Upper lobe of right lung (tissue), 1 donor: Measurements from ENCODE around the gene PAX5. TPM values are rescaled to one million over a fixed set of nuclear protein-coding genes. Genes with fewer than 3 reads are reported as not detected.
A peak's percentile ranks its signal among the peaks of the same experiment; 100 is the strongest.

ENCODE experiments used
- ATAC-seq: fragments of 200-7000 bp; cut with Tn5 transposase; one replicate; pipeline ENCODE4 v1.9.1; 2020; ENCODE audit warnings: mild to moderate bottlenecking, moderate library complexity
- DNase-seq: peaks from one replicate; pipeline ENCODE4 v3.0.0-alpha.2; 2020
- H3K27ac ChIP-seq: fragments of 200-600 bp; one replicate; pipeline ENCODE4 v1.8.0; 2022
- H3K27me3 ChIP-seq: fragments of 200-600 bp; one replicate; pipeline ENCODE4 v1.8.0; 2022; ENCODE audit warnings: mild to moderate bottlenecking
- H3K36me3 ChIP-seq: fragments of 200-600 bp; one replicate; pipeline ENCODE4 v1.8.0; 2022
- H3K4me1 ChIP-seq: fragments of 200-600 bp; one replicate; pipeline ENCODE4 v1.8.0; 2022
- H3K4me3 ChIP-seq: fragments of 200-600 bp; one replicate; pipeline ENCODE4 v1.8.0; 2022; ENCODE audit warnings: mild to moderate bottlenecking
- H3K9me3 ChIP-seq: fragments of 200-600 bp; one replicate; pipeline ENCODE4 v1.8.0; 2022
- CTCF ChIP-seq: fragments of 200-600 bp; IDR thresholded peaks from one replicate; pipeline ENCODE4 v1.8.0; 2022; ENCODE audit warnings: antibody characterized with exemption
- intact Hi-C: fragments of 100-400 bp; cut with DNase I; formaldehyde crosslinking; loops from one replicate; pipeline ENCODE4 v1.11.0; 2022
- total RNA-seq: library from RNA; stranded (reverse); fragmentation: NEBNext Ultra II Directional; extraction: Animal tissue kit (Norgen Biotek cat#: 25700); gene quantifications from one replicate; pipeline ENCODE4 v1.2.1, GENCODE V29; 2021
- donor health status: DM: no; HTN: yes; CAD: no; lungs with severe emphysema.

Gene PAX5
- total RNA-seq, 1 donor from 2014 or later: 0.23 TPM

- Histone ChIP-seq H3K27ac (no peak overlapping the region), H3K9me3 (no peaks in the 10 kb centered on the region), H3K36me3 (no peaks in the 10 kb centered on the region), H3K4me1 (no peaks in the 10 kb centered on the region), H3K27me3 (peaks cover 78% of the 10 kb centered on the region), H3K4me3 (no peak overlapping the region)
- intact Hi-C loops: no loop called here
- DNase-seq: peak; percentile 33
- TF ChIP-seq CTCF: no peak
- no peak for ATAC-seq
These were observed 48.1 kb downstream of the PAX5 start for GRCh38 chr9:36985769-36986467.

DNA sequence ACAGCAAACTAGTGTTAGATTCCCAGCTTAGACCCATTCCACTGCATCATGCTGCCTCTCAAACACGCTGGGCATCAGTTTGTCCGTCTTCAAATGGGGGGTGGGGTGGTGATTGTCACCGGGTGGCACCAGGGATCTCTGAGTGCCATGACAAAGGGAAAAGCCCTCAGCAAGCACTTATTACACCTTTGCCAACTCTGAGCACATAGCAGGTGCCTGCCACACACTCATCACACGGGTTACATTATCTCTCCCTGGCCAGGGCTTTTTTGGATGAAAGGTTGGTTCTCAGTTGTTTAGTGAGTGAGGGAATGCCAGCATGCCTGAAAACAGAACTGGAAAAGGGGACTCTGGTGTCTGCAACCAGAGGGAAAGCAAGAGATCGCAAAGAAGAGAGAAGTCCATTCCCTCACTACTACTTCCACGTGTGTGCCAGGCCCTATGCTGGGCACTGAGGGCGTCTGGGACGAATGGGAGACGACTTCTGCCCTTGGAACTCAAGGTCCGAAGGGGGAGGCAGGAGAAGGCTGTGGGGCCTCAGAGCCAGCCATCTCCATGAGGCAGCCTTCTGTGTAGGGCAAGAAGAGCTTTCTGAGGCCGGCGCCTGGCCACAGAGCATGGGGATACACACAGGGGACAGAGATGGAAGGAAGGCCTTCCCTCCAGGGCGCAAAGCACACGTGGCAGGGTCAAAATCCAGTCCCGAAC is 48.9 kb downstream of the PAX5 start:
- H3K9me3 ChIP-seq: no peaks in the 10 kb centered on the region
- no peak for TF ChIP-seq CTCF
- no peak for ATAC-seq
- no peak overlapping the region for H3K4me3 ChIP-seq
- peaks cover 78% of the 10 kb centered on the region for H3K27me3 ChIP-seq
- intact Hi-C loops: no loop called here
- no peaks in the 10 kb centered on the region for H3K36me3 ChIP-seq
- peak; percentile 28 for DNase-seq
- H3K4me1 ChIP-seq: no peaks in the 10 kb centered on the region
- H3K27ac ChIP-seq: no peak overlapping the region

DNA sequence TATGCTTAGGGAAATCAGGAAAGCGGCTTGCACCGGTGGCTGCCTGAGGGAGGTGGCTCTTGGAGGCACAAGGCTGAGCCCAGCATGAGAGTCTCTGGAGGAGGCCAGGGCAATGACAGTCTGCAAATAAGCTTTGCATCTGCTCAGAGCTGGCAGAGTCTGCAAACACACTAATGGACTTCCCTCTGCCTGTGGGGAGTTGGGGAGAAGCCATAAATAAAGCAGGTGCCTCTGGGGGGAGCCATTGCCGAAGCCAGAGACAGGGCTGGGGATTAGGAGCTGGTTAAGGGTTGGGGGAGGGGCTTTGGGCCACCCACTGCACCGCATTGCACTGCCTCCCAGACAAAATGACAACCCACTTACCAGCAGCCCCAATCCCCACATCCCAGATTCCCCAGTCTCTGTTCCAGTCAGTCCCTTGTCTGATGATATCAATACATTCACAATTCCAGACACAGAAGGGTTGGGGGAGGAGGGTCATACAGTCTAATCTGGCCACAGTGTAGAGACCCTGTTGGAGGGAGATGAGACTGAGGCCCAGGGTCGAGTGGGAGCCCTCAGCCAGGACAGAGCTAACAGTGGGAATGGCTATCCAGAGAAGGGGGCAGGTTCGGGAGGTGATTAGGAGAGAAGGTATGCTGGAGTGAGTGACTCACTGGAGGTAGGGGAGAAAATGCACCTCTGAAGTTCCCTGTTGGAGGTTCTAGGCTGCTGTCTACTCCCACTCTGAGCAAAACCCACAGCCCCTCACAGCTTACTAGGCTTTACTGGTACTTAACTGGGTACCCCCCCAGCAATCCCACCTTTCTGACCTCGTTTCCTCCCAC is 53.7 kb downstream of the PAX5 start:
- TF ChIP-seq CTCF: no peak

GRCh38 chr9:36976371-36977030 is 57.6 kb downstream of the PAX5 start:
- DNase-seq (peak; percentile 43), ATAC-seq (no peak)
- H3K27ac ChIP-seq: no peak overlapping the region
- H3K4me1 ChIP-seq: no peaks in the 10 kb centered on the region
- no peaks in the 10 kb centered on the region for H3K36me3 ChIP-seq
- no peak for TF ChIP-seq CTCF
- intact Hi-C loops: no loop called here
- no peak overlapping the region for H3K4me3 ChIP-seq
- no peaks in the 10 kb centered on the region for H3K9me3 ChIP-seq
- peaks cover 27% of the 10 kb centered on the region for H3K27me3 ChIP-seq

More for the DNA sequence above, 53.7 kb downstream of the PAX5 start:
- intact Hi-C loops: no loop called here
- ATAC-seq: peak; percentile 20
- peaks cover 53% of the 10 kb centered on the region for H3K27me3 ChIP-seq
- H3K9me3 ChIP-seq: no peaks in the 10 kb centered on the region
- DNase-seq: peak; percentile 27
- H3K4me3 ChIP-seq: no peak overlapping the region
- H3K4me1 ChIP-seq: no peaks in the 10 kb centered on the region
- H3K36me3 ChIP-seq: no peaks in the 10 kb centered on the region
- no peak overlapping the region for H3K27ac ChIP-seq

DNA sequence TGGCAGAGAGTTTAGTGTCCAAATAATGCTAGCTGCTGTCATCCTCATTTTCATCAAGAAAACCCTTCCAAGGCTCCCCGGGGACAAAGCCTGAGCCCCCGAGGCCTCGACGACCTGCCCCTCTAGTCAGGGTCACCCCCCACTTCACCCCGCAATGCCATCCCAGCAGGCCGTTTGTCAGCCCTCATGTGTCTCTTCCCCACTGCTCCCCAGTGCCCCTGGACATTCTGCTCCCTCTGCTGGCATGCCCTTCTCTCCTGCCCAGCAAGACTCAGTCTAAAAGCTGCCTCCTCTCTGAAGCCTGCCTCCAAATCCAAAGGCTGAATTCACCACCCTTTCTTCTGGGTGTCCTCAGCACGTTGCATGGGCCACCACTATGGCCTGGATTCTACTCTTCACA is 59.3 kb downstream of the PAX5 start:
- no peak for TF ChIP-seq CTCF
- peak; percentile 40 for DNase-seq
- no peaks in the 10 kb centered on the region for H3K9me3 ChIP-seq
- H3K27ac ChIP-seq: no peak overlapping the region
- intact Hi-C loops: no loop called here
- no peak overlapping the region for H3K4me3 ChIP-seq
- H3K4me1 ChIP-seq: no peaks in the 10 kb centered on the region
- ATAC-seq: no peak
- peaks cover 24% of the 10 kb centered on the region for H3K27me3 ChIP-seq
- no peaks in the 10 kb centered on the region for H3K36me3 ChIP-seq
